GM19023 (cell line): ENCODE results near the gene NWD2.
"Not testable (repeated sequence)": the region's sequence is repeated elsewhere in the genome, so short reads cannot be mapped to it uniquely, and the experiment has no call there.

Experiments used
- ATAC-seq: cut with Tn5 transposase; IDR thresholded peaks from one replicate; pipeline ENCODE4 v1.9.1; 2021; ENCODE audit warnings: mild to moderate bottlenecking, moderate library complexity; ENCODE audit not compliant: unreplicated experiment

The NWD2 gene

DNA sequence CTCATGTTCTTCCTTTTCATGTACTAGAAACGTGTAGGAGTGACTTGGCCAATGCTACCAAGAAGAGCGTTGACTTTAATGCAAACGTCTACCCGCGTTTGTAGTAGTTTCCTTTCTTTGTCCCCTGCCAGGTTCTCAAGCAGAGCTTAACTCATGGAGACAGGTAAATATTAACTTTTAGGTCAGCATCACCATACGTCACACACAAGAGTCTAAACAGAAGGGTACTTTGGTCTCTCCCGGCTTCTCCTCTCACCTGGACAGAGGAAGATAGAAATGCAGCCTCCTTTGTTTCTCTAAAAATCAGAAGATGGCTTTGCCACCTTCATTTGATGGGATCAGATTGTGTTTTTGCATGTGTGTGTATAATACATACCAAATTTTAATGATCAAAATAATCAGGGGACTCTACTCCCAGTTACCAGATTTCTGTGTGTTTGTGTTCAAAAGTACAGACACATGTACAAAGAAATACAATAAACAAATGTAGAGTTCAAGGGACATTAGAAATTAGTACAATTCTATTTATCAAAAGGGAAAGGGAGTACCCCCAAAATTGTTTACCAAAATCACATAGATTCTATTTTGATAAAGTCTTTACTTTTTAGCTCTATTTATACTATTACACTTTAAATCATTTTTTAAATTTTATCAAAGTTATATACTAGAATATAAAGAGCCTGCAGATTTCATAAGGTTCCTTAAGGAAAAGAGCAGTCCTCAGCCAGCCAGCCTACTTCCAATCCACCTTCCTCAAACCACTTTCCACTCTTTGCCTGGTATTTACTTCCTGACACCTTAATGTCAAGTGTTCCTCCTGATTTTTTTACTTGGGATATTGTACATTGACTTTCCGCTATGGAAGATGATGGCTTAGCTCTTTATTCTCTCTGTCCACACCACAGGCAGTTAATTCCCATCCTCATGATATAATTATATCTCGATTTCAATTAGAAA is 246.1 kb downstream of the NWD2 start:
- ATAC-seq = no peak

DNA sequence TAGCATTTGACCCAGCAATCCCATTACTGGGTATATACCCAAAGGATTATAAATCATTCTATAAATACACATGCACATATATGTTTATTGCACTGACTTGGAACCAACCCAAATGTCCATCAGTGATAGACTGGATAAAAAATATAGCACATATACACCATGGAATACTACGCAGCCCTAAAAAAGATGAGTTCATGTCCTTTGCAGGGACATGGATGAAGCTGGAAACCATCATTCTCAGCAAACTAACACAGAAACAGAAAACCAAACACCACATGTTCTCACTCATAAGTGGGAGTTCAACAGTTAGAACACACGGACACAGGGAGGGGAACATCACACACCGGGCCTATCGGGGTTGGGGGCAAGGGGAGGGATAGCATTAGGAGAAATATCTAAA is 250.8 kb downstream of the NWD2 start:
- ATAC-seq = not testable (repeated sequence)
